Measurements from ENCODE around the gene GSTA4. TPM values are rescaled to one million over a fixed set of nuclear protein-coding genes. Genes with fewer than 3 reads are reported as not detected.

Gene GSTA4
- total and polyA plus RNA-seq, 12 donors = 9.4 to 16.3 (median 12.0) TPM

GRCh38 chr6:52972989-52973388, 22.1 kb downstream of the GSTA4 start:
- no peak for ATAC-seq
- no peak overlapping the region for H3K4me3 ChIP-seq
- H3K27ac ChIP-seq = no peak overlapping the region
- H3K36me3 ChIP-seq = peaks cover 0 to 1% (median 0%) of the 10 kb centered on the region in 9 donors
- intact Hi-C loops (cut with DNase I) = no loop called here
- no peak for TF ChIP-seq CTCF (IDR thresholded peaks at IDR 0.05)
- H3K4me1 ChIP-seq = no peaks in the 10 kb centered on the region
- no peak for DNase-seq
- H3K9me3 ChIP-seq = no peaks in the 10 kb centered on the region
- H3K27me3 ChIP-seq = no peaks in the 10 kb centered on the region

GRCh38 chr6:52969359-52969758, 25.7 kb downstream of the GSTA4 start:
- ATAC-seq (no peak), DNase-seq (no peak)
- H3K27ac ChIP-seq = no peak overlapping the region
- H3K4me3 ChIP-seq = no peak overlapping the region
- no peaks in the 10 kb centered on the region for H3K4me1 ChIP-seq
- H3K9me3 ChIP-seq = no peaks in the 10 kb centered on the region
- no peaks in the 10 kb centered on the region for H3K36me3 ChIP-seq
- TF ChIP-seq CTCF (IDR thresholded peaks at IDR 0.05) = no peak
- WGBS, 2 donors = 88 to 89% methylated on average over 2 of the region's 2 CpGs
- intact Hi-C loops (cut with DNase I) = no loop called here
- H3K27me3 ChIP-seq = no peaks in the 10 kb centered on the region

DNA sequence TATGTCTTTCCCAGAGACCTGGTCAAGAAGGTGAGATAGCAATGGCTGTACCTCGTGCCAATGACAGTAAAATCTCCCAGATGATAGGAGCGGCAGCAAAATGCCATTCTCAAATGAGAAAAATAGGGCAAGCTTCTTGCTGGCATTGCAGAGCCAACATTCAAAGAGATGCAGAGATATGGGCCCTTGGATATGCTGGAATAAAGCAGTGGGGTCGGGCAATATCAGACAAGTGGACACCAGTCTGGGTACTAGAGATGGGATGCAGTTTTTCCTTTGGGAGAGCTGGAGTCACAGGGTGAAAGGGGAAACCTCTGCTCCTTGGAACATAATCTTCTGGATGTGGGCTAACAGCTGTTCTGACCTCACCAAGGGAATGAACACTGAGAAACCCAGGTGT, 29.0 kb downstream of the GSTA4 start:
- no peaks in the 10 kb centered on the region for H3K27me3 ChIP-seq
- H3K4me1 ChIP-seq = no peaks in the 10 kb centered on the region
- DNase-seq = no peak
- H3K27ac ChIP-seq = no peak overlapping the region
- ATAC-seq = no peak
- no peak overlapping the region for H3K4me3 ChIP-seq
- intact Hi-C loops (cut with DNase I) = no loop called here
- H3K9me3 ChIP-seq = peaks cover 0 to 9% (median 0%) of the 10 kb centered on the region in 11 donors
- WGBS, 2 donors = 79 to 88% methylated on average over 3 of the region's 3 CpGs
- no peak for TF ChIP-seq CTCF (IDR thresholded peaks at IDR 0.05)
- no peaks in the 10 kb centered on the region for H3K36me3 ChIP-seq

GRCh38 chr6:52965380-52965779, 29.7 kb downstream of the GSTA4 start:
- no peaks in the 10 kb centered on the region for H3K4me1 ChIP-seq
- peaks cover 0 to 12% (median 0%) of the 10 kb centered on the region in 11 donors for H3K9me3 ChIP-seq
- H3K4me3 ChIP-seq = no peak overlapping the region
- ATAC-seq = no peak
- DNase-seq = no peak
- intact Hi-C loops (cut with DNase I) = no loop called here
- H3K27me3 ChIP-seq = no peaks in the 10 kb centered on the region
- WGBS, 2 donors = 71 to 82% methylated on average over 4 of the region's 4 CpGs
- no peak for TF ChIP-seq CTCF (IDR thresholded peaks at IDR 0.05)
- H3K36me3 ChIP-seq = no peaks in the 10 kb centered on the region
- no peak overlapping the region for H3K27ac ChIP-seq

DNA sequence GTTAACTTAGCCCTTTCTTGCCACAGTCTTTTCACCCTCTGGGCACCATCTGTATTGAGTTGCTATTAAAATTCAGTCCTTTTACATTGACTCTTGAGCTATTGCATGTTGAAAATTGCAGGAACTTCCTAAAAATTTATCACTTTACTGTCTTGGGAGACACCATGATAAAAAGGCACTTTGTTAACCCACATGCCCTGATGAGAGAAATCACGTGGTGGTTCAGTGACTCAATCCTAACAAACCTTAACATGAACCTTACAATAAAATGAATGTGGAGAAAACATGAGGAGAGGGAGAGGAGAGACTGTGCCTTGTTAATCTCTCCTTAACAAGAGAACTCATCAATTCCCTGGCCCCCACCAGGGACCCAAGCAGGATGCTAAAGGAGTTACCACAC, 30.8 kb downstream of the GSTA4 start:
- no peak overlapping the region for H3K27ac ChIP-seq
- H3K9me3 ChIP-seq = peaks cover 0 to 12% (median 0%) of the 10 kb centered on the region in 11 donors
- DNase-seq (no peak), ATAC-seq (no peak)
- intact Hi-C loops (cut with DNase I) = no loop called here
- H3K36me3 ChIP-seq = no peaks in the 10 kb centered on the region
- TF ChIP-seq CTCF (IDR thresholded peaks at IDR 0.05) = no peak
- 66 to 69% methylated on average over 1 of the region's 1 CpG for WGBS, 2 donors
- no peaks in the 10 kb centered on the region for H3K27me3 ChIP-seq
- no peaks in the 10 kb centered on the region for H3K4me1 ChIP-seq
- H3K4me3 ChIP-seq = no peak overlapping the region

Data from heart right ventricle (tissue), 16 donors.